GM12878 (cell line): ENCODE data around the gene DNAH3. TPM values are rescaled to one million over a fixed set of nuclear protein-coding genes. Genes with fewer than 3 reads are reported as not detected.
A peak's percentile ranks its signal among the peaks of the same experiment; 100 is the strongest.

Experiments used
- ATAC-seq: fragments of 200-7000 bp; cut with Tn5 transposase; 3 replicates; pipeline ENCODE4 v1.9.1; 2020; ENCODE audit warnings: mild to moderate bottlenecking, moderate library complexity
- BruUV-seq: library from RNA; stranded (reverse); fragments of 400-500 nt; replicated peaks from 2 replicates; lab custom pipeline; 2021; lab: Mats Ljungman, UMichigan
- CTCF ChIA-PET: fragments of 300-600 bp; sonication (Branson Sonifier 250); formaldehyde crosslinking; extraction: SDS; loops from one replicate; lab custom pipeline; 2021; ENCODE audit warnings: inconsistent platforms; lab: Yijun Ruan, JAX
- POLR2A ChIA-PET: fragments of 350-600 bp; formaldehyde crosslinking; extraction: SDS; loops from one replicate; lab custom pipeline; 2021; ENCODE audit warnings: inconsistent platforms; lab: Charles Lee
- RAD21 ChIA-PET: fragments of 300-600 bp; sonication (Branson Sonifier 250); formaldehyde crosslinking; loops from one replicate; lab custom pipeline; 2023; ENCODE audit warnings: antibody characterized with exemption; ENCODE audit not compliant: unreplicated experiment; lab: Charles Lee
- SMC1A ChIA-PET: fragments of 300-600 bp; sonication (Branson Sonifier 250); formaldehyde crosslinking; loops from one replicate; lab custom pipeline; 2023; ENCODE audit not compliant: unreplicated experiment, uncharacterized antibody; lab: Charles Lee
- DNase-seq: peaks from one replicate; pipeline ENCODE4 v3.0.0-alpha.2; 2011; ENCODE audit warnings: low read depth, low spot score
- FAIRE-seq: peaks from 3 replicates; lab custom pipeline; 2011; peaks lifted over from hg19 to GRCh38; lab: Jason Lieb, UNC
- H2AFZ ChIP-seq: 2 replicates; pipeline ENCODE4 v1.6.0; 2011; ENCODE audit warnings: low read depth, low read length, control low read depth; ENCODE audit not compliant: control insufficient read depth
- H3K27ac ChIP-seq: 2 replicates; pipeline ENCODE4 v1.5.1; 2011; ENCODE audit warnings: control low read depth; ENCODE audit not compliant: control insufficient read depth, insufficient read depth
- H3K27me3 ChIP-seq, 2 experiments: replicated peaks in 1 of 2; 2 replicates each; pipeline versions ENCODE4 v1.6.0 to v1.6.1; 2011; ENCODE audit warnings: low read length in 1 of 2; ENCODE audit not compliant: control insufficient read depth in 2 of 2, insufficient read depth in 2 of 2
- H3K36me3 ChIP-seq, 2 experiments: 2 replicates each; pipeline ENCODE4 v1.5.1; 2011; ENCODE audit warnings: low read length in 1 of 2; ENCODE audit not compliant: control insufficient read depth in 2 of 2, insufficient read depth in 2 of 2
- H3K4me1 ChIP-seq: 2 replicates; pipeline ENCODE4 v1.6.1; 2011; ENCODE audit warnings: mild to moderate bottlenecking, low read length, moderate library complexity, mixed read lengths; ENCODE audit not compliant: control insufficient read depth, insufficient read depth
- H3K4me2 ChIP-seq: 2 replicates; pipeline ENCODE4 v1.6.0; 2011; ENCODE audit warnings: control low read depth; ENCODE audit not compliant: control insufficient read depth, insufficient read depth
- H3K4me3 ChIP-seq: fragments of 200-600 bp; sonication (generic); 2 replicates; pipeline ENCODE4 v1.5.1; 2016
- H3K79me2 ChIP-seq: 2 replicates; pipeline ENCODE4 v1.6.0; 2011; ENCODE audit warnings: low read length; ENCODE audit not compliant: control insufficient read depth, insufficient read depth
- H3K9ac ChIP-seq: 2 replicates; pipeline ENCODE4 v1.8.0; 2011; ENCODE audit warnings: low read length, control low read depth, mixed read lengths; ENCODE audit not compliant: control insufficient read depth, insufficient read depth
- H3K9me3 ChIP-seq: replicated peaks from 3 replicates; pipeline ENCODE4 v1.5.1; 2011; ENCODE audit warnings: mild to moderate bottlenecking, low read length; ENCODE audit not compliant: control insufficient read depth, insufficient read depth
- H4K20me1 ChIP-seq: 2 replicates; pipeline ENCODE4 v1.6.0; 2011; ENCODE audit not compliant: control insufficient read depth, insufficient read depth
- CEBPZ ChIP-seq: fragments of 150-350 bp; IDR thresholded peaks from 2 replicates; pipeline ENCODE4 v1.6.1; 2016; ENCODE audit warnings: low read depth, low read length
- MAX ChIP-seq: IDR thresholded peaks from 2 replicates; pipeline ENCODE4 v1.6.1; 2012; ENCODE audit warnings: low read depth, low read length, improper control_type of control experiment
- MXI1 ChIP-seq: fragments of 150-350 bp; IDR thresholded peaks from 2 replicates; pipeline ENCODE4 v1.6.1; 2011; ENCODE audit warnings: low read depth, mild to moderate bottlenecking, inconsistent platforms, low read length, improper control_type of control experiment
- POLR2AphosphoS5 ChIP-seq: IDR thresholded peaks from 2 replicates; pipeline ENCODE4 v1.6.1; 2011; ENCODE audit warnings: mild to moderate bottlenecking, low read length, inconsistent platforms
- RAD21 ChIP-seq: IDR thresholded peaks from 2 replicates; pipeline ENCODE4 v1.6.1; 2011; ENCODE audit warnings: mild to moderate bottlenecking, low read depth, low read length, moderate library complexity; ENCODE audit not compliant: insufficient read depth
- WGBS: methylation state at CpG from one replicate; pipeline ENCODE4 v1.1.6; 2016; ENCODE audit warnings: low lambda C conversion rate; ENCODE audit not compliant: insufficient replicate concordance, insufficient coverage; ENCODE audit errors: missing lambda C conversion rate; 5-methylcytosine and 5-hydroxymethylcytosine counted together
- in situ Hi-C: fragments of 300-500 bp; cut with MboI; formaldehyde crosslinking; loops from 9 replicates; pipeline ENCODE4 v1.14.3; 2018; ENCODE audit warnings: mixed read lengths
- intact Hi-C: fragments of 100-400 bp; cut with micrococcal nuclease; formaldehyde crosslinking; loops from one replicate; pipeline ENCODE4 v1.14.2; 2022; ENCODE audit not compliant: unreplicated experiment
- polyA plus RNA-seq, 11 experiments: library from polyadenylated mRNA; depleted of rRNA in 4 of 11; unstranded in 6 of 11; stranded (reverse) in 5 of 11; fragments of >200 nt; fragmentation: Nextera tagmentation in 4 of 11; fragmentation: Illumina TruSeq in 1 of 11; extraction: Ambion mirVana in 4 of 11; extraction: Trizol in 1 of 11; gene quantifications; 1 replicate in 1 of 11; 2 replicates in 10 of 11; pipeline versions ENCODE4 v1.2.1 to v1.2.3, GENCODE V29; 2011 to 2016; ENCODE audit warnings: inconsistent platforms in 2 of 11, missing spikeins in 2 of 11, low read depth in 1 of 11
- total RNA-seq, 4 experiments: library from RNA; depleted of rRNA in 3 of 4; stranded (reverse); fragments of >200 nt in 3 of 4; fragmentation: Illumina TruSeq in 1 of 4; extraction: Trizol in 1 of 4; gene quantifications; 2 replicates each; pipeline versions ENCODE4 v1.2.1 to v1.2.3, GENCODE V29; 2013 to 2021

DNAH3 gene
- total and polyA plus RNA-seq, 10 of the 15 experiments (the other 5 are each of a cell fraction or from before 2014, with no cell fraction given) = under 0.01 to 0.04 (median 0.04) TPM; not detected in 5

- TF ChIP-seq CEBPZ (no peak), MAX (no peak), POLR2AphosphoS5 (peak; percentile 49; the same call in 1 of the 2 replicates)
Observed at GRCh38 chr16:20900299-20901067, 250.2 kb downstream of the DNAH3 start, which contains the start of the genes DCUN1D3 and LYRM1 (continued).

- TF ChIP-seq RAD21 (no peak), MXI1 (peak; percentile 50; the same call in 1 of the 2 replicates)
- TF ChIP-seq, all 136 proteins: peak for 1
- peak overlapping the region; percentile 62 for H2AFZ ChIP-seq
Observed at GRCh38 chr16:20899477-20900298, 251.0 kb downstream of the DNAH3 start.

More at GRCh38 chr16:20899477-20900298, 251.0 kb downstream of the DNAH3 start:
- under 1% methylated on average over 13 of the region's 23 CpGs for WGBS
- H3K4me1 ChIP-seq = peaks cover 22% of the 10 kb centered on the region
- no peak for DNase-seq
- in situ Hi-C loops (loop anchor here (5.0 kb wide), 1 partner anchor 48 kb away; no protein-coding TSS in a partner anchor), intact Hi-C loops (loop anchor here (2.0 kb wide), 2 partner anchors 25 to 93 kb away; partner anchors contain the start of genes ERI2 and REXO5)
- peak overlapping the region; percentile 82 for H3K4me2 ChIP-seq
- ChIA-PET CTCF (interaction anchor here (1.0 to 5.6 kb wide), 8 partner anchors 12 to 95 kb away, joined by 3 to 36 read pairs (median 4); partner anchors contain the start of genes ERI2 and REXO5), SMC1A (interaction anchor here (0.8 to 5.6 kb wide), 12 partner anchors 10 to 260 kb away, joined by 3 to 42 read pairs (median 6); no protein-coding TSS in a partner anchor), RAD21 (interaction anchor here (0.6 to 3.8 kb wide), 7 partner anchors 21 to 93 kb away, joined by 3 to 31 read pairs (median 7); partner anchors contain the start of genes ERI2 and REXO5), POLR2A (interaction anchor here (0.6 to 4.3 kb wide), 11 partner anchors 12 to 95 kb away, joined by 3 to 27 read pairs (median 5); no protein-coding TSS in a partner anchor)
- H3K4me3 ChIP-seq = peak overlapping the region; percentile 82
- no peaks in the 10 kb centered on the region for H3K27me3 ChIP-seq
- ATAC-seq = peak; percentile 1; the same call in 1 of the 3 replicates
- peak overlapping the region; percentile 47 for H3K27ac ChIP-seq
- no TSS peak for BruUV-seq
- no peaks in the 10 kb centered on the region for H4K20me1 ChIP-seq
- no peaks in the 10 kb centered on the region for H3K9me3 ChIP-seq
- no peaks in the 10 kb centered on the region; a peak in 1 of 4 replicates for H3K36me3 ChIP-seq
- FAIRE-seq = no peak
- H3K79me2 ChIP-seq = peaks cover 25% of the 10 kb centered on the region
- peak overlapping the region; percentile 89 for H3K9ac ChIP-seq
